Esophagus (tissue), 2 donors: Measurements from ENCODE around the gene PCBD1. TPM values are rescaled to one million over a fixed set of nuclear protein-coding genes. Genes with fewer than 3 reads are reported as not detected.

ENCODE experiments used
- H3K27ac ChIP-seq, 2 donors: one replicate each; pipeline ENCODE4 v1.5.1; 2013; ENCODE audit warnings: low read depth in 2 of 2, mild to moderate bottlenecking in 2 of 2, inconsistent platforms in 1 of 2, low read length in 1 of 2, moderate library complexity in 1 of 2
- H3K27me3 ChIP-seq, 2 donors: one replicate each; pipeline ENCODE4 v1.6.1; 2013; ENCODE audit warnings: low read length in 2 of 2, control low read depth in 1 of 2, mild to moderate bottlenecking in 1 of 2; ENCODE audit not compliant: insufficient read depth in 2 of 2, control insufficient read depth in 1 of 2
- H3K36me3 ChIP-seq, 2 donors: one replicate each; pipeline ENCODE4 v1.6.1; 2013; ENCODE audit warnings: low read length in 1 of 2; ENCODE audit not compliant: control insufficient read depth in 2 of 2, insufficient read depth in 2 of 2
- H3K4me1 ChIP-seq, 2 donors: one replicate each; pipeline ENCODE4 v1.6.1; 2013; ENCODE audit warnings: low read length in 1 of 2; ENCODE audit not compliant: control insufficient read depth in 2 of 2, insufficient read depth in 2 of 2
- H3K4me3 ChIP-seq, 2 donors: one replicate each; pipeline ENCODE4 v1.5.1; 2013; ENCODE audit warnings: low read length in 2 of 2, mild to moderate bottlenecking in 2 of 2, low read depth in 1 of 2, moderate library complexity in 1 of 2
- H3K9me3 ChIP-seq, 2 donors: one replicate each; pipeline ENCODE4 v1.6.1; 2013; ENCODE audit warnings: mild to moderate bottlenecking in 2 of 2, low read depth in 1 of 2, low read length in 1 of 2, moderate library complexity in 1 of 2; ENCODE audit not compliant: control insufficient read depth in 2 of 2, insufficient read depth in 1 of 2
- WGBS, 2 donors: extraction: QIAGEN DNeasy Blood & Tissue Kit; methylation state at CpG; one replicate each; pipeline ENCODE4 v1.1.7; 2013; 5-methylcytosine and 5-hydroxymethylcytosine counted together
- polyA plus RNA-seq, 2 donors: library from polyadenylated mRNA; stranded (reverse); fragments of 200-250 nt; gene quantifications; one replicate each; pipeline ENCODE4 v1.2.3, GENCODE V29; 2013
- donor health status: healthy with polysubstance abuse.
- donor health status: Bipolar disorder and iron deficiency.

PCBD1 gene
- polyA plus RNA-seq, 2 donors = 42.5 to 60.4 TPM

DNA sequence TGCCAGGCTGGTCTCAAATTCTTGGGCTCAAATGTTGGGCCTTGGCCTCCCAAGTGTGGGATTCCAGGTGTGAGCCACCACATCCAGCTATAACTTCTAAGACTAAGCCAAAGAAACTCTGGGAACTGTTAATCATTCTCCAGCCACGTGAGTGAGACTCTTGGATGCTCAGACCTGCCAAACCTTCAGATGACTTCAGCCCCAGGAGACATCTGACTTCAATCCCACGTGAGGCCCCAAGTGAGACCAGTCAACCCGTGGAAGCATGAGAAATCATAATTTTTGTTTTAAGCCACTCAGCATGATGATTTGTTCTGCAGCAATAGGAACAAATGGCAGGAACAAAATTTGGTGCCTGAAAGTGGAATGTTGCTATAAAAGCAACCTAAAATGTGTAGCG lies 4.3 kb upstream of the PCBD1 start:
- Histone ChIP-seq H3K9me3 (no peaks in the 10 kb centered on the region), H3K27ac (no peak overlapping the region), H3K27me3 (no peaks in the 10 kb centered on the region), H3K36me3 (no peaks in the 10 kb centered on the region), H3K4me1 (peaks cover 0 to 4% of the 10 kb centered on the region in 2 donors), H3K4me3 (no peak overlapping the region)
- WGBS, 2 donors = 90 to 93% methylated on average over 4 of the region's 4 CpGs

GRCh38 chr10:70891627-70892026 lies 3.3 kb upstream of the PCBD1 start:
- WGBS, 2 donors = 56 to 84% methylated on average over 1 of the region's 1 CpG

DNA sequence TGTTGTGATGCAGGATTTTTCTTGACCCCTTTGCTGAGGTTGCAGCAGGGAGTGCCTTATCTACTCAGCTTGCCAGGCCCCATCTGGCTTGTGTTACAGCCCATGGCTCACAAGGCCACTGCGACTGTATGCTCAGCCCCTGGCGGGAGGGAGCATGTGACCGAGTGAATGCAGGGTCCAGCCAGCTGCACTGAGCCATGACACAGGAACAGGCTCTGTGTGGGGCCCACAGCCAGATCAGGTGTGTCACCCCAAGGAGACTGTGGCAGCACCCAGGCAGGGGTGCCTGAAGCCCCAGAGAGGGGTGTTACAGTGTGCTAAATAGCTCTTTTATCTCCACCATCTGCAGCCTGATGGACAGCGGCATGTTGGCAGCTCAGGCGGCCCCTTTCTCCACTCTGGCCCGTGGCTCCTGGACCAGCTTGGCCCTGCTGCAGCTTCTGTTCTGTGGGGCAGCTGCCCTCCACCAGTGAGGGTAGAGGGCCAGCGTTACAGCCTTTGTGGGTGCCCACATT lies 2.6 kb upstream of the PCBD1 start:
- WGBS, 2 donors = 71 to 82% methylated on average over 7 of the region's 7 CpGs
- H3K4me3 ChIP-seq = no peak overlapping the region
- H3K36me3 ChIP-seq = no peaks in the 10 kb centered on the region
- peaks cover 6 to 10% of the 10 kb centered on the region in 2 donors for H3K4me1 ChIP-seq
- no peaks in the 10 kb centered on the region for H3K27me3 ChIP-seq
- H3K27ac ChIP-seq = no peak overlapping the region
- H3K9me3 ChIP-seq = no peaks in the 10 kb centered on the region

More at GRCh38 chr10:70891627-70892026, 3.3 kb upstream of the PCBD1 start:
- no peaks in the 10 kb centered on the region for H3K27me3 ChIP-seq
- no peak overlapping the region for H3K27ac ChIP-seq
- peaks cover 3 to 10% of the 10 kb centered on the region in 2 donors for H3K4me1 ChIP-seq
- H3K4me3 ChIP-seq = no peak overlapping the region
- no peaks in the 10 kb centered on the region for H3K36me3 ChIP-seq
- H3K9me3 ChIP-seq = no peaks in the 10 kb centered on the region

- H3K9me3 ChIP-seq = no peaks in the 10 kb centered on the region
Observed at GRCh38 chr10:70889291-70889690, 926 bp upstream of the PCBD1 start.

DNA sequence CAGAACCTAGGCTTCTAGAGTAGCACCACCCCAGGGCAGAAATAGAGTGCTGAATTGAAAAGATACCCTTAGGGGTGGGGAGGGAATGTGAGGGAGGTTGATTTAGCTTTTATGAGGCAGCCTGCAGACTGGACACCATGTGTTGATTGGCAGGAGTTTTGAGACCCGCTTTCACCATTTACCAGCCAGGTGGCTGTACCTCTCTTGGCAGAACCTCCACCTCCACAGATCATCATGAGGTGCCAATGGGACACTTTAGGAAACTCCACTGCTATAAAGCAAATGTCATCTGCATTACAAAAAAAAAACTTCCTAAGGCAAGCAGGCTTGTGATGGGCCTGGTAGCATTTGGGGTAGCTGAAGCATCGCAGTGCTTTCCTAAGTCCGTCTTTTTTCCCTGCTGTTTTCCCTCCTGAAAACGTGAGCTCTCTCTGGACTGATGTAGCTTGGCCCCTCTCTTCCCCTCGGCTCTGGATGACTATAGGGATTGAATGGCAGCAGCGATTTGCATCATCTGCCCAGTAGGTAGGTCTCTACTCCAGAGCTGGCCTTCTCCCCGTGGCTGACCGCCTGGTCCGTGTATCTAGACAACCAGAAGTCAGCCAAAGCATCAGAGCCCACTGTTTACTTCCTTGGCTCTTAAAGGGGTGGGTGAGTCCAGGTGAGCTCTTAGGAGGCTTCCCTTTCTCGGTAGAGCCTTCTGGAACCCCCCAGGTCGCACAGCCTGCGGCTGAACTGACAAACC lies 1.3 kb downstream of the PCBD1 start:
- Histone ChIP-seq H3K4me3 (peak overlapping the region; percentile 16 to 57), H3K9me3 (no peaks in the 10 kb centered on the region), H3K36me3 (peaks cover 0 to 7% of the 10 kb centered on the region in 2 donors), H3K27me3 (no peaks in the 10 kb centered on the region), H3K27ac (peak overlapping the region; percentile 50 to 90), H3K4me1 (peaks cover 6 to 14% of the 10 kb centered on the region in 2 donors)
- WGBS, 2 donors = 58 to 65% methylated on average over 12 of the region's 12 CpGs

More at GRCh38 chr10:70889291-70889690, 926 bp upstream of the PCBD1 start:
- Histone ChIP-seq H3K27ac (no peak overlapping the region), H3K4me1 (peaks cover 6 to 14% of the 10 kb centered on the region in 2 donors), H3K27me3 (no peaks in the 10 kb centered on the region), H3K36me3 (peaks cover 0 to 4% of the 10 kb centered on the region in 2 donors), H3K4me3 (no peak overlapping the region)
- 81 to 85% methylated on average over 3 of the region's 3 CpGs for WGBS, 2 donors

DNA sequence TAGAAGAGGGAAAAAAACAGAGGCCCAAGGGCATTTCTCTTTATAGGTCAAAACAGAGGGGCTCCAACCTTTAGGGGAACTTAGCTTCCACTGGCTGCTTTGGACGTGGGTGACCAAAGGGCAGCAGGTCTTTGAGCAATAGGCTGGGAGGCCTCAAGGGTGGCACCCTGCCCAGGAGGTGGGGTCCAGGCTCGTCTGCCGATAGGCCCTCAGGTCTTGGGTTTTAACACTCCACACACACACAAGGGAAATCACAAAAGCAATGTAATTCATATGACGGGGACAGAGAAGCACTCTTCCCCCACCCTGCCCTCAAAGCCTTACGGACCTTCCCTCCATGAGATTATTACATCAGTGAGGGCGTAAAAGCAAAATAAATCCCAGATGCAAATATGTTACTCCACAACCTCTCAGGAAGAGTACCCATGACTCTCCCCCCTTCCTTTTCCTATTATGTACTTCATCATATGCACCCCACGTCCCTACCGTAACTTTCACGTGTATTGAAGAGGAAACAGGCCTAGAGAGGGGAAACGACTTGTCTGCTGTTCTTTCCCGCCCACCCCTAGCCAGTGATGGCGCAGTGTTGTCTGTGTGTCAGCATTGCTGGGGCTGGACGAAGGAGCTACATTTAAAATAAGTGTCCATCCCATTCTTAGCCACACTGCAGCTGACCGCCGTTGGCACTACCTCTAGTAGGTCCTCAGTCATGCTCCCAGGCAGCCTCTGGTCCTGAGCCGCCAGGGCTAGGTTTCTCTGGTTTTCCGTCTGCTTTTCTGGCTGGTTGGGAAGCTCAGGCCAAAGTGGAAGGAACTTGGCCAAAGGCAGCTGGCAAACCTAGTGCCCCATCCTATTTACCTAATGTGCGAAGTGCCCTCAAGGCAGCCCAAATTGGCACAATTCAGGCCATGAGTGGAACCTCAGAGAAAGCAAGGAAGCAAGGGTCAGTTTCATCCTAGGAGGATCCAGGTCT lies 2.1 kb downstream of the PCBD1 start:
- Histone ChIP-seq H3K4me3 (no peak overlapping the region), H3K4me1 (peaks cover 6 to 14% of the 10 kb centered on the region in 2 donors), H3K9me3 (no peaks in the 10 kb centered on the region), H3K27ac (peak overlapping the region in 1 of 2 donors; percentile 50), H3K36me3 (peaks cover 3 to 7% of the 10 kb centered on the region in 2 donors), H3K27me3 (no peaks in the 10 kb centered on the region)
- WGBS, 2 donors = 77 to 78% methylated on average over 18 of the region's 18 CpGs

GRCh38 chr10:70885481-70885880 lies 2.9 kb downstream of the PCBD1 start:
- Histone ChIP-seq H3K4me1 (peaks cover 6 to 11% of the 10 kb centered on the region in 2 donors), H3K36me3 (peaks cover 3 to 9% of the 10 kb centered on the region in 2 donors), H3K4me3 (no peak overlapping the region), H3K27me3 (no peaks in the 10 kb centered on the region), H3K9me3 (no peaks in the 10 kb centered on the region), H3K27ac (no peak overlapping the region)
- WGBS, 2 donors = 63 to 79% methylated on average over 4 of the region's 4 CpGs

DNA sequence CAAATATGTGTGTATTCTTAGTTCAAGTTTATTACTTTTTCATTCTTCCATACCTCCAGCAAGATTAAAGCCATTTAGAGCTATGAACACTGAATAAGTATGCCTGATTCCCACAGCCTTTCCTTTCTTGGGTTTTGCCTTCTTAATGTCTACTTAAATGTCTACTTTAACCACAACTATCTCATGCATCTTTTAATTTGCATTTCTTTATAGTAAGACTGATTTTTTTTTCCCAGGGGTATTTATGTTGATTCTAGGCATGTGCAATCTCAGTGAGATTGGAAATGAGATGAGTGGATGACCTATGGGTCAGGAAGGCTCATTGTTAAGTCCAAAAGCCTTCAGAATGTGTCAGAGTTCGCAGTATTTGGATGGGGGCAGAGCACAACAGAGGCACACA lies 3.6 kb downstream of the PCBD1 start:
- peaks cover 3 to 9% of the 10 kb centered on the region in 2 donors for H3K36me3 ChIP-seq
- H3K4me3 ChIP-seq = no peak overlapping the region
- H3K9me3 ChIP-seq = no peaks in the 10 kb centered on the region
- peaks cover 6 to 11% of the 10 kb centered on the region in 2 donors for H3K4me1 ChIP-seq
- WGBS, 2 donors = 99 to 100% methylated on average over 1 of the region's 1 CpG
- no peak overlapping the region for H3K27ac ChIP-seq
- H3K27me3 ChIP-seq = no peaks in the 10 kb centered on the region

- Histone ChIP-seq H3K27ac (no peak overlapping the region), H3K9me3 (no peaks in the 10 kb centered on the region), H3K27me3 (no peaks in the 10 kb centered on the region), H3K36me3 (peaks cover 3 to 13% of the 10 kb centered on the region in 2 donors), H3K4me1 (no peaks in the 10 kb centered on the region), H3K4me3 (no peak overlapping the region)
- WGBS, 2 donors = 4% methylated on average over 4 of the region's 4 CpGs
Observed at GRCh38 chr10:70880077-70880534, 8.3 kb downstream of the PCBD1 start.
